GM21723 (cell line): ENCODE measurements around the gene MPHOSPH9.

Experiments used
- ATAC-seq: cut with Tn5 transposase; IDR thresholded peaks from one replicate; pipeline ENCODE4 v1.9.1; 2021; ENCODE audit warnings: mild to moderate bottlenecking, moderate library complexity; ENCODE audit not compliant: unreplicated experiment

Gene MPHOSPH9

GRCh38 chr12:123104809-123105208 lies 128.1 kb downstream of the MPHOSPH9 start:
- ATAC-seq = no peak
